ENCODE data around the gene SLIT1.

Gene SLIT1

GRCh38 chr10:97185326-97186058 lies at the start of gene SLIT1:
SLIT1 (minus strand) TSS chr10:97185959; CDS start chr10:97185674, 285 bp downstream.
- TF ChIP-seq ZFP30 (CRISPR knock-in tag; IDR thresholded peaks at IDR 0.05) (no peak), CSRNP3 (CRISPR knock-in tag; IDR thresholded peaks at IDR 0.05) (no peak), TOX (CRISPR knock-in tag; IDR thresholded peaks at IDR 0.05; ENCODE audit: borderline replicate concordance) (no peak), ZC3H10 (CRISPR knock-in tag; IDR thresholded peaks at IDR 0.05) (no peak), CSDC2 (CRISPR knock-in tag; IDR thresholded peaks at IDR 0.05) (no peak), SNAI2 (CRISPR knock-in tag; IDR thresholded peaks at IDR 0.05) (no peak), CREB5 (CRISPR knock-in tag; IDR thresholded peaks at IDR 0.05; ENCODE audit: low read depth) (no peak), RARB (CRISPR knock-in tag; IDR thresholded peaks at IDR 0.05) (no peak), POU6F1 (CRISPR knock-in tag; IDR thresholded peaks at IDR 0.05; ENCODE audit: borderline replicate concordance, low read depth) (no peak), PATZ1 (CRISPR knock-in tag; IDR thresholded peaks at IDR 0.05; ENCODE audit: borderline replicate concordance) (no peak), OSR1 (CRISPR knock-in tag; IDR thresholded peaks at IDR 0.05) (no peak), ISL1 (CRISPR knock-in tag; IDR thresholded peaks at IDR 0.05) (no peak), ZFP3 (CRISPR knock-in tag; IDR thresholded peaks at IDR 0.05) (no peak), ESRRG (CRISPR knock-in tag; IDR thresholded peaks at IDR 0.05) (no peak), ARNTL (CRISPR knock-in tag; IDR thresholded peaks at IDR 0.05; ENCODE audit: borderline replicate concordance, low read depth) (no peak), BACH2 (CRISPR knock-in tag; IDR thresholded peaks at IDR 0.05; ENCODE audit: borderline replicate concordance) (no peak), GLIS3 (CRISPR knock-in tag; IDR thresholded peaks at IDR 0.05) (no peak), ZNF70 (CRISPR knock-in tag; IDR thresholded peaks at IDR 0.05) (no peak)

GRCh38 chr10:97235353-97235752 lies 49.6 kb upstream of the SLIT1 start:
- no peak for ATAC-seq
- TF ChIP-seq ZC3H10 (CRISPR knock-in tag; IDR thresholded peaks at IDR 0.05) (no peak), PATZ1 (CRISPR knock-in tag; IDR thresholded peaks at IDR 0.05; ENCODE audit: borderline replicate concordance) (no peak), CREB5 (CRISPR knock-in tag; IDR thresholded peaks at IDR 0.05; ENCODE audit: low read depth) (no peak), GLIS3 (CRISPR knock-in tag; IDR thresholded peaks at IDR 0.05) (no peak), TOX (CRISPR knock-in tag; IDR thresholded peaks at IDR 0.05; ENCODE audit: borderline replicate concordance) (no peak)

More at GRCh38 chr10:97185326-97186058, at the start of gene SLIT1:
- ATAC-seq: peak; percentile 15; the same call in 2 of the 3 replicates

GRCh38 chr10:97234400-97234799 lies 48.6 kb upstream of the SLIT1 start:
- peak; percentile 63 for ATAC-seq
- TF ChIP-seq ZNF565 (CRISPR knock-in tag; conservative IDR thresholded peaks at IDR 0.05; ENCODE audit: low read depth) (no peak), TSHZ2 (CRISPR knock-in tag; IDR thresholded peaks at IDR 0.05) (no peak), PATZ1 (CRISPR knock-in tag; IDR thresholded peaks at IDR 0.05; ENCODE audit: borderline replicate concordance) (no peak), ZNF8 (CRISPR knock-in tag; IDR thresholded peaks at IDR 0.05) (no peak)
